ENCODE results near the gene CLCN7. TPM values are rescaled to one million over a fixed set of nuclear protein-coding genes. Genes with fewer than 3 reads are reported as not detected.

The CLCN7 gene
- total RNA-seq, 4 donors from 2014 or later, result 46.3 to 140 (median 72.4) TPM

DNA sequence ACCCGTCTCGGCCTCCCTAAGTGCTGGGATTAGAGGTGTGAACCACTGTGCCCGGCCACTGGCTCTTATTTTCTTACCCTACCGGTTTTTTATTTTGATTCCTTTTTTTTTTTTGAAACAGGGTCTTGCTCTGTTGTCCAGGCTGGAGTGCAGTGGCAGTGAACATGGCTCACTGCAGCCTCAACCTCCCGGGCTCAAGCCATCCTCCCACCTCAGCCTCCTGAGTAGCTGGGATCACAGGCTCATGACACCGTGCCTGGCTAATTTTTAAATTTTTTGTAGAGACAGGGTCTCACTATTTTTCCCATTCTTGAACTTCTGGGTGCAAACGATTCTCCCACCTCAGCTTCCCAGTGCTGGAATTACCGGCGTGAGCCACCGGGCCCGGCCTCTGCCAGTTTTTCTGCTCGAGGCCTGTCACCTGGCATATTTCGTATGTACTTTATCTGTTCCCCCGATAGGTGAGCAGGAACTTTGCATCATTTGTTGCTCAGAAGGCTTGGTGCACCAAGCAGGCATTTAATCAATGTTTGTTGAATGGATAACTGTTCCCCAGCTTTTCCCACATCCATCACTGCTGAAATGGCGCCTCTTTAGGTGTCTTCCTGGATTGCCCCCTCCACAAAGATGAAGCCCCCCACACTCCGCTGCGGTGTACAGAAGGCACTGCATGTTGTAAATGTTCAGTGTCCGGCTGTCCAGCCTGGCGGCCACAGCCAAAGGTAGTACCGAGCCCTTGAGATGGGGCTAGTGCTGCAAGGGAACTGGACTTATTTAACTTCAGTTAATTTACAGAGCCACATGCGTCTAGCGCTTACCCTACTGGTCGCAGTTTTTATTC, 17.5 kb upstream of the CLCN7 start:
- H3K4me3 ChIP-seq (ENCODE audit: low read depth, poor library complexity, severe bottlenecking), result no peak overlapping the region
- intact Hi-C loops (cut with DNase I; ENCODE audit: low total_unique reads), result no loop called here
- no peak for TF ChIP-seq POLR2A (IDR thresholded peaks at IDR 0.05)
- TF ChIP-seq, protein P1, sequence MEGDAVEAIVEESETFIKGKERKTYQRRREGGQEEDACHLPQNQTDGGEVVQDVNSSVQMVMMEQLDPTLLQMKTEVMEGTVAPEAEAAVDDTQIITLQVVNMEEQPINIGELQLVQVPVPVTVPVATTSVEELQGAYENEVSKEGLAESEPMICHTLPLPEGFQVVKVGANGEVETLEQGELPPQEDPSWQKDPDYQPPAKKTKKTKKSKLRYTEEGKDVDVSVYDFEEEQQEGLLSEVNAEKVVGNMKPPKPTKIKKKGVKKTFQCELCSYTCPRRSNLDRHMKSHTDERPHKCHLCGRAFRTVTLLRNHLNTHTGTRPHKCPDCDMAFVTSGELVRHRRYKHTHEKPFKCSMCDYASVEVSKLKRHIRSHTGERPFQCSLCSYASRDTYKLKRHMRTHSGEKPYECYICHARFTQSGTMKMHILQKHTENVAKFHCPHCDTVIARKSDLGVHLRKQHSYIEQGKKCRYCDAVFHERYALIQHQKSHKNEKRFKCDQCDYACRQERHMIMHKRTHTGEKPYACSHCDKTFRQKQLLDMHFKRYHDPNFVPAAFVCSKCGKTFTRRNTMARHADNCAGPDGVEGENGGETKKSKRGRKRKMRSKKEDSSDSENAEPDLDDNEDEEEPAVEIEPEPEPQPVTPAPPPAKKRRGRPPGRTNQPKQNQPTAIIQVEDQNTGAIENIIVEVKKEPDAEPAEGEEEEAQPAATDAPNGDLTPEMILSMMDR (IDR thresholded peaks at IDR 0.05), result no peak
- WGBS, 2 donors, result 86 to 87% methylated on average over 23 of the region's 23 CpGs
- DNase-seq (ENCODE audit: low spot score in 2 of 2), result no peak

DNA sequence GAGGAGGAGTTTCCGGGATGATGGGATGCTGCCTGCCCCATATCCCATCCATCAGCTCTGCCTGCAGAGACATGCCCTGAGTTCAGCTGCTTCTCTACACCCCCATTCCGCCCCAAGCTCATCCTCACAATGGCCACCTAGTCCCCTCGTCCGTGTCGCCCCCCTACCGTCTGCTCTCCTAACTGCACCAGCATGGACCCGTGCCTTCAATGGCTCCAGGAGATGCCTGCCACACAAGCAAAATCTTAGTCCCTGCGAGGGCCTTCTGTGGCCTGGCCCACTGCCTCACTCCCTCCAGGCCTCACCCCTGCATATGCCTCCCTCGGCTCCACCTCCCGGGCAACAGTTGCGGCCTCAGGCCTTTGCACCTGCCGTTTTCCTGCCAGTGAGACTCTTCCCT, 16.5 kb upstream of the CLCN7 start:
- WGBS, 2 donors, result 62 to 65% methylated on average over 12 of the region's 12 CpGs
- H3K4me3 ChIP-seq (ENCODE audit: low read depth, poor library complexity, severe bottlenecking), result no peak overlapping the region
- no peak for TF ChIP-seq POLR2A (IDR thresholded peaks at IDR 0.05)
- TF ChIP-seq, protein P1 (IDR thresholded peaks at IDR 0.05), result no peak
- DNase-seq (ENCODE audit: low spot score in 2 of 2), result no peak
- intact Hi-C loops (cut with DNase I; ENCODE audit: low total_unique reads), result no loop called here

DNA sequence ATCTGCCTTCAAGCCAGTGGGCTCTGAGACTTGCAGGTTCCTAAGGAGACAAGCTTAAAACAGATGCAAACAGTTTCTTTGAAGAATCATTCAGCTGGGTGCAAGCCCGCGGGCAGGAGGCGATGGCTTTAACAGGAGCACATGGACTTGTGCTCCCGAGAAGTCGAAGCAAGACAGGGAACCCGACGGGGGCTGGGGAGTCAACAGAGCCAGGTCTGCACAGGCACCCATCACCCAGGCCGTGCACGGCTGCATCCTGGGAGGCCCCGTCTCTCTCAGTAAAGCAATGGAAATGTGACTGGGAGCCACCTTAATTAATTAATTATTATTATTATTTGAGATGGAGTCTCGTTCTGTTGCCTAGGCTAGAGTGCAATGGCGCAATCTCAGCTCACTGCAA, 14.2 kb upstream of the CLCN7 start:
- WGBS, 2 donors, result 87 to 93% methylated on average over 12 of the region's 12 CpGs
- no peak overlapping the region for H3K4me3 ChIP-seq (ENCODE audit: low read depth, poor library complexity, severe bottlenecking)
- no peak for TF ChIP-seq POLR2A (IDR thresholded peaks at IDR 0.05)
- TF ChIP-seq, protein P1 (IDR thresholded peaks at IDR 0.05), result no peak
- DNase-seq (ENCODE audit: low spot score in 2 of 2), result no peak
- intact Hi-C loops (cut with DNase I; ENCODE audit: low total_unique reads), result no loop called here

DNA sequence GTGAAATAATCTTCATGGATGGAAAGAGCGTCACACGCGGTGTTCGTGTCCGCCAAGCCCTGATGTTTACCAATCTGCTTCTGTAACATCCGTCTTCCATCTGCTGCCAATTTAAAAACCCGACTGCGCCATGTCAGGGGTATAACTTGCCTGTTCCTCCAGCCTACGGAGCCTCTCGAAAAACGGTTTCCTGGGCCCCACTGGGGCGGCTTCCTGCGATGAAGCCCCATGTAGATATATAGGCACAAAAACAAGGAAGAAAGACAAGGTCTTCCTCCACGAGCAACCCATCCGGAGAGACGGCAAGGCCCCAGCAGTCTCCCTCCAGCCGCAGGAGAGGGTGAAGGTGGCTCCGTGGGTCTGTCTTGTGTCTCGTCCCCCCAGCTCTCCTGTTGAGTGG, 13.8 kb upstream of the CLCN7 start, which contains the start of gene PTX4:
TSS of gene PTX4 (minus strand) at position 326 of the 400 bp plus-strand sequence. CDS start at position 291, 35 bp downstream.
- no peak for DNase-seq (ENCODE audit: low spot score in 2 of 2)
- intact Hi-C loops (cut with DNase I; ENCODE audit: low total_unique reads), result no loop called here
- H3K4me3 ChIP-seq (ENCODE audit: low read depth, poor library complexity, severe bottlenecking), result no peak within 1 kb of the TSS
- WGBS, 2 donors, result 84 to 87% methylated on average over 19 of the region's 19 CpGs
- TF ChIP-seq POLR2A (IDR thresholded peaks at IDR 0.05), result no peak
- TF ChIP-seq, protein P1 (IDR thresholded peaks at IDR 0.05), result no peak

DNA sequence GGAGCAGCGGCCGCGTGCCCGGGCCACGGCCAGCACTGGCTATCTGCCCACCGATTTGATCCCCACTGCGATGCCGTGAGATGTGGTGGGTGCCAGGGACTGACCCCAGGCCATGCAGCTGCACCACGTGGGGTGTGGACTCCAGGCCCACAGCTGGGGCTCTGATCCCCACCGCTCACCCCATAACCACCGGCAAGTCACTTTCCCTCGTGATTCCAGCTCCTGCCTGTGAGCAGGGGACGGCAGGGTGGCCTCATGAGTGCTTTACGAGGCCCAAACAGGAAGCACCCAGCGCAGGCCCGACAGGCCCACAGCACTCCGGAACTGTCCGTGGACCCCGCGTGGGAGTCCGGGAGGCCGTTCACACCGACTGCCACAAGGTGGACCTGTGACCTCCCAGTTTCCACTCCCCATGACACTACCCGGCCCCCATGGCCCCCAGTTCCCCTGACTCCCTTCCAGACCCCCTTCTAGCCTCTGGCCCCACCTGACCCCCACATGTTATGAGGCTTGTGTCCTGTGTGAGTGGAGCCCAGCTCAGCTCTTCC, 13.3 kb upstream of the CLCN7 start:
- intact Hi-C loops (cut with DNase I; ENCODE audit: low total_unique reads), result no loop called here
- no peak overlapping the region for H3K4me3 ChIP-seq (ENCODE audit: low read depth, poor library complexity, severe bottlenecking)
- 83 to 87% methylated on average over 16 to 22 of the region's 24 CpGs for WGBS, 2 donors
- DNase-seq (ENCODE audit: low spot score in 2 of 2), result no peak
- TF ChIP-seq POLR2A (IDR thresholded peaks at IDR 0.05), result no peak
- TF ChIP-seq, protein P1 (IDR thresholded peaks at IDR 0.05), result no peak
